Ascending aorta (tissue), 2 donors: Measurements from ENCODE around the gene CYB5R2. TPM values are rescaled to one million over a fixed set of nuclear protein-coding genes. Genes with fewer than 3 reads are reported as not detected.

Experiments
- DNase-seq, 2 donors: peaks; one replicate each; pipeline ENCODE4 v3.0.0-alpha.2; 2019; ENCODE audit warnings: low spot score in 2 of 2
- H3K27ac ChIP-seq, 2 donors: fragments of 200-600 bp; sonication (generic); one replicate each; pipeline ENCODE4 v1.5.1; 2016 to 2017; ENCODE audit warnings: mild to moderate bottlenecking in 1 of 2
- H3K27me3 ChIP-seq: fragments of 200-600 bp; sonication (generic); one replicate; pipeline ENCODE4 v1.5.1; 2017
- H3K36me3 ChIP-seq, 2 donors: fragments of 200-600 bp; sonication (generic); one replicate each; pipeline ENCODE4 v1.5.1; 2016
- H3K4me1 ChIP-seq, 2 donors: fragments of 200-600 bp; sonication (generic); one replicate each; pipeline ENCODE4 v1.5.1; 2016 to 2017; ENCODE audit warnings: mild to moderate bottlenecking in 1 of 2
- H3K4me3 ChIP-seq, 2 donors: fragments of 200-600 bp; sonication (generic); one replicate each; pipeline ENCODE4 v1.5.1; 2016 to 2017; ENCODE audit warnings: mild to moderate bottlenecking in 1 of 2
- H3K9me3 ChIP-seq, 2 donors: fragments of 200-600 bp; sonication (generic); one replicate each; pipeline ENCODE4 v1.5.1; 2016
- CTCF ChIP-seq, 3 experiments: fragments of 200-600 bp in 2 of 3; fragments of 450-650 bp in 1 of 3; sonication (generic) in 2 of 3; IDR thresholded peaks; one replicate each; pipeline ENCODE4 v1.5.1; 2016 to 2019; ENCODE audit warnings: antibody characterized with exemption in 3 of 3, mild to moderate bottlenecking in 1 of 3, moderate library complexity in 1 of 3
- intact Hi-C: fragments of 100-400 bp; cut with DNase I; formaldehyde crosslinking; loops from one replicate; pipeline ENCODE4 v1.15.1; 2023
- total RNA-seq: library from RNA; depleted of rRNA; stranded (reverse); fragments of >200 nt; gene quantifications from one replicate; pipeline ENCODE4 v1.1.0, GENCODE V29; 2016

The CYB5R2 gene
- total RNA-seq, 1 donor from 2014 or later, result 35.8 TPM

- Histone ChIP-seq H3K4me3 (no peak overlapping the region), H3K27ac (no peak overlapping the region), H3K4me1 (no peaks in the 10 kb centered on the region), H3K36me3 (peaks cover 60 to 79% of the 10 kb centered on the region in 2 donors), H3K27me3 (no peaks in the 10 kb centered on the region), H3K9me3 (no peaks in the 10 kb centered on the region)
- peak in 1 of 2 donors; percentile 33 for DNase-seq
- no peak for TF ChIP-seq CTCF (IDR thresholded peaks at IDR 0.05)
- intact Hi-C loops, result no loop called here
Observed at GRCh38 chr11:7654195-7654705, 19.1 kb downstream of the CYB5R2 start.

GRCh38 chr11:7651700-7652099 lies 21.6 kb downstream of the CYB5R2 start:
- H3K27ac ChIP-seq, result no peak overlapping the region
- H3K36me3 ChIP-seq, result peaks cover 71 to 82% of the 10 kb centered on the region in 2 donors
- H3K4me1 ChIP-seq, result no peaks in the 10 kb centered on the region
- peak in 1 of 2 donors; percentile 58 for DNase-seq
- TF ChIP-seq CTCF (IDR thresholded peaks at IDR 0.05), result no peak
- H3K4me3 ChIP-seq, result no peak overlapping the region
- intact Hi-C loops, result no loop called here
- H3K27me3 ChIP-seq, result no peaks in the 10 kb centered on the region
- no peaks in the 10 kb centered on the region for H3K9me3 ChIP-seq

GRCh38 chr11:7651140-7651551 lies 22.2 kb downstream of the CYB5R2 start:
- H3K4me1 ChIP-seq, result no peaks in the 10 kb centered on the region
- intact Hi-C loops, result no loop called here
- no peak for TF ChIP-seq CTCF (IDR thresholded peaks at IDR 0.05)
- no peak overlapping the region for H3K4me3 ChIP-seq
- peaks cover 71 to 80% of the 10 kb centered on the region in 2 donors for H3K36me3 ChIP-seq
- peak in 1 of 2 donors; percentile 55 for DNase-seq
- H3K9me3 ChIP-seq, result no peaks in the 10 kb centered on the region
- no peak overlapping the region for H3K27ac ChIP-seq
- H3K27me3 ChIP-seq, result no peaks in the 10 kb centered on the region

DNA sequence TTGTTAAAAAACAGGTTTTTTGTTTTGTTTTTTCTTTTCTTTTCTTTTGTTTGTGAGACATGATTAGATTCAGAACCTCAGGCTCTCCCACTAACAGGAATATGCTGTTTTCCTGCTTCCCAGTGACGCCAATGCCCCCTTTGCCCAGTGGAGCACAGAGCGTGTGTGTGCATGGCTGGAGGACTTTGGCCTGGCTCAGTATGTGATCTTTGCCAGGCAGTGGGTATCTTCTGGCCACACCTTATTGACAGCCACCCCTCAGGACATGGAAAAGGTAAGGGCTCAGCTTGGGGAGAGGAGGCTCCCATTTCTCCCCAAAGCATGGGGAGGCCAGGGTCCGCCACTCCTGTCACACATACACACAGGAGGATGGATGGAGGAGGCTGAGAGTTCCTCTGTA lies 25.0 kb downstream of the CYB5R2 start:
- Histone ChIP-seq H3K4me3 (no peak overlapping the region), H3K9me3 (no peaks in the 10 kb centered on the region), H3K27ac (no peak overlapping the region), H3K27me3 (no peaks in the 10 kb centered on the region), H3K4me1 (no peaks in the 10 kb centered on the region), H3K36me3 (peaks cover 46 to 70% of the 10 kb centered on the region in 2 donors)
- TF ChIP-seq CTCF (IDR thresholded peaks at IDR 0.05), result no peak
- intact Hi-C loops, result no loop called here
- peak in 1 of 2 donors; percentile 40 for DNase-seq

DNA sequence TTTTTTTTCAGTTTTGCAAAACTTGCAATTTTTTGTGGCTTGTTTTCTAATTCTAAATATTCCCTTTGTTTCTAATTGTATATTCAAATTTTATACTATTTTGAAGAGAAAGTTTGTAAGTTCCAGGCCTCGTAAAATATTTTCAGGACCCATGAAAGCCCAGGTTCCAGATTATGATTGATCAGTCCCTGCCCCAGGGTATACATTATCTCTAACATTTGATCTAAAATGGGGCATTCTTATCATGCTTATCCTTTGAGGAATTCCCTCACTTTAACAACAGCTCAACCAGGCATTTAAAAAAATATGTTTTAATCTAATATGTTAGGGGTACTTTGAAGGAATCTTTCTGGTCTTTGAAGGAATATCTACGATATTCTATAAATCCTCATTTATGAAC lies 26.4 kb downstream of the CYB5R2 start:
- intact Hi-C loops, result no loop called here
- Histone ChIP-seq H3K36me3 (peaks cover 47 to 68% of the 10 kb centered on the region in 2 donors), H3K9me3 (no peaks in the 10 kb centered on the region), H3K4me1 (no peaks in the 10 kb centered on the region), H3K27me3 (no peaks in the 10 kb centered on the region), H3K4me3 (no peak overlapping the region), H3K27ac (no peak overlapping the region)
- no peak for DNase-seq
- no peak for TF ChIP-seq CTCF (IDR thresholded peaks at IDR 0.05)

DNA sequence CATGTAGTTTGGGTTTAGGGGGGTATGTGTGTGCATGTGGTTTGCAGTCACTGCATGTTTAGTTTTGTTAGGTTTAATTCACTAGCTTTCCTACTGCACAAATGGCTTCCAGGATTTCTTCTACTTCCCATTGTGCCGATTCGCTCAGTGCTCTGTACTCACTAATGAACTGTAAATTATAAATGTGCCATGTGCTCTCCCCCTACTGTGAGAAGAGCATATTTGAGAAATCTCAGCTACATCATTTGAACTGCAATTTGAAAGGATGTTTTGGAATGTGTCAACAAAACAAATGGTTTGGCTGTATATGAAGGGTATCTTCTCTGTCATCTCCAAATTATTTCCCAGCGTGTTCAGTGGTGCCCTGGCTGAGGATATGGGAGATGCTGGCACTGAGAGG lies 28.1 kb downstream of the CYB5R2 start:
- peaks cover 50 to 68% of the 10 kb centered on the region in 2 donors for H3K36me3 ChIP-seq
- no peak overlapping the region for H3K4me3 ChIP-seq
- no peaks in the 10 kb centered on the region for H3K4me1 ChIP-seq
- DNase-seq, result no peak
- no peak for TF ChIP-seq CTCF (IDR thresholded peaks at IDR 0.05)
- H3K27ac ChIP-seq, result no peak overlapping the region
- intact Hi-C loops, result no loop called here
- no peaks in the 10 kb centered on the region for H3K9me3 ChIP-seq
- no peaks in the 10 kb centered on the region for H3K27me3 ChIP-seq
